ENCODE measurements around the gene GRID1.
A peak's percentile ranks its signal among the peaks of the same experiment; 100 is the strongest.

The GRID1 gene

DNA sequence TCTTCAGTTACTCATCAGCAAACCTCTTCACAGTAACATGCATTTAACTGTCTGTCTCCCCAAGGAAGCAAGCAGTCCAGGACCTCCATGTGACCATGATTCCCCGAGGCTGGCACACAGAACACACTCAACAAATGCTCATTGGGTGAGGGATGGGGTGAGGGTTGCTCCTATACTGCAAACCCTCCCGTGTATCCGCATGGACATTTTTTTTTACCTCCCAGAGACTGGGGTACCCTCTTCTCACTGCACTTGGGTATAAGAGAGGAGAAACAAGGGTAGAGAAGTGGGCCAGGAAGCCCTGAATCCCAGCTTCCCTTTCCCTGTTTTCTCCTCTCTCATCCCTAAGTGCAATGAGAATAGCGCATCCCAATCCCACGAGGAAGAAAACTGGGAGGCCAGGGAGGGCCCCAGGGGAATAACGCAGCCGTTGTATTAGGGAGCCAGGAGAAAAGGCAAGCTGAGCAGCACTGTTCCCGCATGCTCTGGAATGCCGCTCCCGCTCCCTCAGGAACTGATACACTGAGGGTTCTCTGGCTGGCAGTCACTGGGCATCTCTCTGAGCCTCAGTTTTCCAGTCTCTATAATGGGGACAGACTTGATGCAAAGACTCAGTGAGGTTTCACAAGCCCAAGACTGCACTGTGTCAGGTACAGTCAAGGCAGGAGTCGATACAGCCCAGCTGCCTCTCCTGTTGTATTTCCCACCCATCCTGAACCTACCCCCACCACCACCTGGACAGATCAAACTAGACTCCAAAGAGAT, 134.6 kb downstream of the GRID1 start:
- DNase-seq (ENCODE audit: low read depth, low spot score), result no peak

DNA sequence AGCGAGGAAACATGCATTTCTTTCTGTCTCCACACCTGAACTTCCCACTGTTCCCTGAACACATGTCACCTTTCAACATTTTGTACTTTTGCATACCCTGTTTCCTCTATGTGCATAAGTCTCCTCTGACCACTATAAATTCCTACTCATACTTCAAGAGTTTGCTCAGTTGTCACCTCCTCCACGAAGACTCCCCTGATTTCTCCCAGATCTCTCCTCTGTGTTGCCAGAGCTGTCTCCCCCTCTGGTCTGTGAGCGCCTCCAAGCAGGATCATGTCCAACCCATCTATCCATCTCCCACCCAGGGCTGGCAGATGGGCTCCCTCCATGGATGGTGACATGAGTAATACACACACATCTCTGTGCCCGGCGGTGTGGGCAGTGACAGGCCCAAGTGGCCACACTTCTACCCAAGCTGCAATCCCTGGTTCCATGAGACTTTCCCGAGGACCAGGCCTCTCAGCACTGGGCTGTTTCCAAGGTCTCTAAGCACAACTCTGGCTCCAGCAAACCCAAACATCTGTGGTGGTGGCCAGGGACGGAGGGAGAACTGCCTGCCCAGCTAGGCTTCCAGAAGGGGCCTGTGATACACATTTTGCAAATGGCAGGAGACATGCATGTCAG, 135.9 kb downstream of the GRID1 start:
- no peak for DNase-seq (ENCODE audit: low read depth, low spot score)

DNA sequence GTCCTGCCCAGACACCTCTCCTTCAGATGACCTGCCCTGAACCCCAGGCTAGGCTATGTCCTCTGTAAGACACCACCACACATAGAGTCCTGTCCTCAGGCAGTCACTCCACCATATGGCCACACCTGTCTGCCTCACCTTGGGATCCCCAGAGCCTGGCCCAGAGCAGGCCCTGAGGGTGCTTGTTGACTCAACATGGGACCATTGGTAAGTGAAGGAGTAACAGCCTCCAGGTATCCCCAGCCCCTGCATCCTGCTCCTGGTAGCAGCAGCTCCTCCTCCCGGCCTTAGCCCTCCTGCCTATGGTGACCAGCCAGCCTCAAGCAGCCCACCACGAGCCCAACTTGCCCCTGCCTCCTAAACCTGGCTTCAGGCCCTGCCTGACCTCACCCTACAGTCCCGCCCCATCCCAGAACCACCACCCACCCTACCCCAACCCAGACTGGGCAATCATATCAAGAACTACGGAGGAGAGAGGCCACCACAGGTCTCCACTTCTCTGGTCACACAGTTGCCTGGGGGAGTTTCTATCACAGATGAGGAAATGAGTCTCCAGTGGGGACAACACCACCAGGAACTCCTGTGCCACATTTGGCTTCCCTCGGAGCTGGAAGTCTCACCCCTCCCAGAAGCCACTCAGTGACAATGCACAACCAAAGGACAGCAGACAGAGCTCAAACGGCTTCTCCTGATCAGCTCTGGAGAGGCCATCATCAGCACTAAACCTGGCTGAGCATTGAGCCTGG, 136.6 kb downstream of the GRID1 start:
- no peak for DNase-seq (ENCODE audit: low read depth, low spot score)

- DNase-seq (ENCODE audit: low read depth, low spot score), result no peak
Measured at GRCh38 chr10:86229376-86229775, 137.2 kb downstream of the GRID1 start.

DNA sequence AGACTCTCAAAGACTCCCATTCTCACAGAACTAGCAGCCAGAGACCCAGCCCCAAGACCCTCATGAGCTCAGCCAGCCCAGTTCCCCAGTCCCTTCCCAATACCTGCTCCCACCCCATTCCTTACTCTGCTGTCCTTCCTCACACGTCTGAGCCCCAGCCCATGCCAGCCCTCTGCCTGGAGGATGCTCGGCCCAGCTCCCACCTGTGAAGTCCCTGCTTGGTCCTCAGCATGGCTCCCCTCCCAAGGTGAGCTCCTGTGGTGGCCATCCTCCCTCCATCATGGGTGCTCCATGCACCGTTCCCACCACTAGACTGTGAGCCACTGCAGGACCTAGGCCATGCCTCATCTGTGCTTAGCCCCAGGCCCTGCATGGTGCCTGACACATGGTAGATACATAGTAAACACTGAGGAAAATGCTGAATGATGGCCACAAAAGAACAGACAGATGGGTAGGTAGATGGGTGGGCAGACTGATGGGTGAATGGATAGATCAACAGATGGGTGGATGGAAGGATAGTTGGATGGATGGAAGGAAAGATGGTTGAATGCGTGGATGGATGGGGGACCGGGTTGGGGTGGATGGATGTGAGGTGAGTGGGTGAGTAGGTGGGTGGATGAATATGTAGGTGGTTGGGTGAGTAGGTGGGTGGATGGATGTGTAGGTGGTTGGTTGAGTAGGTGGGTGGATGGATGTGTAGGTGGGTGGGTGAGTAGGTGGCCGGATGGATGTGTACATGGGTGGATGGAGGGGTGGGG, 138.9 kb downstream of the GRID1 start:
- no peak for DNase-seq (ENCODE audit: low read depth, low spot score)

GRCh38 chr10:86226781-86227201, 139.8 kb downstream of the GRID1 start:
- no peak for DNase-seq (ENCODE audit: low read depth, low spot score)

- DNase-seq (ENCODE audit: low read depth, low spot score), result no peak
Measured at GRCh38 chr10:86226016-86226415, 140.6 kb downstream of the GRID1 start.

DNA sequence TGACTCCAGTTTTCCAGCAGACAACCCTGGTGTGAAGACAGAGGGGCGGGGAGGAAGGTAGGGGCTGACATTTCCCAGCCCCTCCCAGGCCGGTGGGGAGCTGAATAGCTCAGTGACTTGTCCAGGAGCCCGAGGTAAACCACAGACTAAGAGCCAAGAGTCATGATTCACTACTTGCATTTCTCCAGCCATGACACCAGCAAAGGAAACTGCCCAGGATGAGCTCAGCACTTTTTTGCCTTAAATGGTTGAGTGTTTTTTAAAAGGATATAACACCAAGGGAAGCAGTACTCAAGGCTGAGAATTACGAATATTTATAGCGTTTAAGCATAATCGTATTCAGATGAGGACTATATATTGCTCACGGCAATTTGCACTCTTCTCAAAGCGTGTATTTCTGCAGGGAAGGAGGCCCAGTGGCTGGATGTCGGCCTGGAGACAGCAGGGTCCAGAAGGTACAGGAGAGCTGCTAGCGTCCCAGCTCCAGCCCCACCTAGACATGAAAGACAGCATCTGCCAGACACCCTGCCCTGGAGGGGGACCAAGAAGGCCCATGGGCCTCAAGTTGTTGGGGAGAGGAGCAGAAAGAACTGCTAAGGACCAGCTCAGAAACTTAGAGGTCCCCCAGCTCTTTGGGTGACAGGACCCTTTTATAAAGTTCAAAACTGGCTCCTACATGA, 141.4 kb downstream of the GRID1 start:
- peak; percentile 91 for DNase-seq (ENCODE audit: low read depth, low spot score)

DNA sequence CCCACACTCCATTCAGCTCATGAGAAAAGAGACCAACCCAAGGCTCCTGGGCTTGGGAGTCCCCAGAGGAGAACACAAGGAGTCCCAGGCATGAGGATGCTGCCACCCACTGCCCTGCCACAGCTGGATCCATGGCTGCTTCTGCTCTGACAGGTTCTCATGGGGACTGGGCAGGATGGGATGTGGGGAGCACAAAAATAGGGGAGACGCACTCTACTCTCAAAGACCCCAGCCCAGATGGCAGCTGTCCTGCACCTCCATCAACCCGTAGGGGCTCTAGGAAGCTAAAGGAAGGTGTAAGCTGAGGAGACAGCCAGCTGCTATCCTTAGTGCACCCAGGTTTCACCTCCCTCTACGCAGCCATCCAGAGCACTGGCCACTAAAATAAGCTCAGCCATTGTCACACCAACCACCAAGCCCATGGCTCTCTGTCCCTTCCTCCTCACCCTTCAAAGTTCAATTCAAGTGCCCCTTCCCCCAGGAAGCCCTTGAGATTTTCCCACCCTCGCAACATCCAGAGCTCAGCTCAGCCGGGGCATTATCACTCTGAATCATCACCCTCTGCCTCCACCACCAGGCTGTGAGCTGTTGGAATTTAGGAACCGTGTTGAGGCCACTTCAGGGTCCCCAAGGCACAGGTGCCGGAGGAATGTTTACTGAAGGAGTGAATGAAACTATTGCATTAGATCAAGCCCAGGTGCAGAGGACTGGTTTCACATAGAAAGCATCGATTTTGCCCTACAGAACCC, 142.1 kb downstream of the GRID1 start:
- DNase-seq (ENCODE audit: low read depth, low spot score), result no peak

DNA sequence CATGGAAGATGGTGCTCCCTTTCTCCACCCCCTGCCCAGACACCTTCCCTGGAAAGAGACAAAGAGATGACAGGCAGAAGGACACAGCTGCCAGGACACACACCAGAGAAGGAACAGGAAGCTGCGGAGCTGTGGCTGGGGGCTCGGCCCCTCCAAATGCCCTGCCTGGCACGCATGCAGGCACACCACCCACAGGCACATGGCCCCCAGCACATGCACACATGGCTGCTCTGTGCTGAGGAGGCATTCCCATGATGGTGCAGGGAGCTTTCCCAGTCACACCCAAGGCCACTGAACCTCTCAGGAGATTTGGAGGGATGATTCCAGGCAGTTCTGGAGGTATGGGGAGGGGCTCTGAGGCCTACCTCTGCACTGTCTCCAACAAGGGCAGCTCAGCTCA, 143.3 kb downstream of the GRID1 start:
- no peak for DNase-seq (ENCODE audit: low read depth, low spot score)

- no peak for DNase-seq (ENCODE audit: low read depth, low spot score)
Measured at GRCh38 chr10:86222687-86223086, 143.9 kb downstream of the GRID1 start.

GRCh38 chr10:86222336-86222650, 144.3 kb downstream of the GRID1 start:
- no peak for DNase-seq (ENCODE audit: low read depth, low spot score)

GRCh38 chr10:86221442-86222335, 144.9 kb downstream of the GRID1 start:
- DNase-seq (ENCODE audit: low read depth, low spot score), result no peak

DNA sequence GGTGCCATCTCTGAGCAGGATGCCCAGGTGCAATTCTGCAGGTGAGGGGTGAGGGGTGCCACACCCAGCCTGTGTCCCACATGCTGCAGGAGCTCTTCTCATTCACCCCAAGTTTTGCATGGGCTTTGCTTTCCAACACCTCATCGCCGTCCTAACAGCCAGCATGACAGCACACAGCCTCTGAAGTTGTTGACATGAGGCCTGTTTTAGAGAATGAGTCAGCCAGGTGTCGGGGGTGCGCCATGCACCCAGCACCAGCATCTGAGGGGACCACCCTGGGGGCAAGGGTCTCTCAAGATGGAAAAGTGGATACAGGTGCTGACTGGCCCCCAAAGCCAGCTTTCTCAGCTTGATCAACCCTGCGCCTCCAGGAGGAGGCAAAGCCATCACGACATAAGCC, 146.0 kb downstream of the GRID1 start:
- DNase-seq (ENCODE audit: low read depth, low spot score), result no peak

- DNase-seq (ENCODE audit: low read depth, low spot score), result no peak
Measured at GRCh38 chr10:86219271-86219670, 147.3 kb downstream of the GRID1 start.

DNA sequence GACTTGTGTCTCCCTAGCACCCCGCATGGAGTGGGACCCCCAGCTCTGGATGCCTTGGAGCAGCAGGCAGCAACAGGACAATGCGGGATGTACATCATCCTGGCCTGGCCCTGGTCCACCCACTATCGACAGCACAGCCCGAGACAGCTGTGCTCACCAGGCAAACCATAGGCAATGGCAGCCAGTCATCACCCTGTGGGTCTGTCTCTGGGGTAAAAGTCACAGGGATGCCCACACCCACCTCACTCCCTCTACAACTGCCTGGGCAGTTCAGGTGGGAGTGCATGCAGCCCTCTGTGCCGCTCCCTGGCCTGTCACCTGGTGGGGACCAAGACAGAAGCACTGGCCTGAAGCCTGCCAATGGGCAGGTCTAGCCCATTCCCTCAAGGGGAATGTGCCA, 147.8 kb downstream of the GRID1 start:
- no peak for DNase-seq (ENCODE audit: low read depth, low spot score)

- no peak for DNase-seq (ENCODE audit: low read depth, low spot score)
Measured at GRCh38 chr10:86218160-86218559, 148.4 kb downstream of the GRID1 start.

GRCh38 chr10:86217371-86218080, 149.1 kb downstream of the GRID1 start:
- DNase-seq (ENCODE audit: low read depth, low spot score), result peak; percentile 46

GRCh38 chr10:86216886-86217285, 149.7 kb downstream of the GRID1 start:
- no peak for DNase-seq (ENCODE audit: low read depth, low spot score)

Data from astrocyte of the hippocampus (primary cell).